IMR-90 (cell line): ENCODE data around the gene ENAH. TPM values are rescaled to one million over a fixed set of nuclear protein-coding genes. Genes with fewer than 3 reads are reported as not detected.

ENCODE experiments used
- ATAC-seq: fragments of 200-7000 bp; cut with Tn5 transposase; 2 replicates; pipeline ENCODE4 v1.9.1; 2020; ENCODE audit warnings: low read depth, mild to moderate bottlenecking, moderate library complexity
- BruUV-seq: library from RNA; stranded (reverse); fragments of 400-500 nt; replicated peaks from 2 replicates; lab custom pipeline; 2021; lab: Mats Ljungman, UMichigan
- CTCF ChIA-PET: fragments of 300-600 bp; formaldehyde crosslinking; extraction: SDS; loops from one replicate; lab custom pipeline; 2021; ENCODE audit warnings: antibody characterized with exemption; lab: Yijun Ruan, JAX
- POLR2A ChIA-PET: fragments of 300-600 bp; sonication (Branson Sonifier 250); formaldehyde crosslinking; loops from one replicate; lab custom pipeline; 2022; ENCODE audit warnings: antibody characterized with exemption; ENCODE audit not compliant: unreplicated experiment; lab: Charles Lee
- DNase-seq: peaks from one replicate; pipeline ENCODE4 v3.0.0; 2013
- H2AFZ ChIP-seq: replicated peaks from 2 replicates; pipeline ENCODE3; 2013; ENCODE audit warnings: low read length, mild to moderate bottlenecking; ENCODE audit not compliant: poor library complexity
- H2AK5ac ChIP-seq: 2 replicates; pipeline ENCODE4 v1.6.1; 2013; ENCODE audit warnings: low read depth, low read length, inconsistent platforms
- H2AK9ac ChIP-seq: replicated peaks from 2 replicates; pipeline ENCODE3; 2013; ENCODE audit warnings: mild to moderate bottlenecking, low read depth, low read length, moderate library complexity; ENCODE audit not compliant: poor library complexity
- H2BK120ac ChIP-seq: 2 replicates; pipeline ENCODE4 v1.6.1; 2013; ENCODE audit warnings: low read depth, low read length, inconsistent platforms
- H2BK15ac ChIP-seq: 3 replicates; pipeline ENCODE4 v1.6.1; 2013; ENCODE audit warnings: low read depth, low read length, inconsistent platforms
- H2BK20ac ChIP-seq: 2 replicates; pipeline ENCODE4 v1.6.1; 2013; ENCODE audit warnings: low read depth, mild to moderate bottlenecking, inconsistent platforms, low read length, moderate library complexity
- H2BK5ac ChIP-seq: 2 replicates; pipeline ENCODE4 v1.6.1; 2013; ENCODE audit warnings: mild to moderate bottlenecking, low read depth, low read length, inconsistent platforms; ENCODE audit not compliant: poor library complexity, severe bottlenecking
- H3K14ac ChIP-seq: replicated peaks from 2 replicates; pipeline ENCODE4 v1.6.1; 2013; ENCODE audit warnings: low read depth, low read length, inconsistent platforms
- H3K18ac ChIP-seq: 2 replicates; pipeline ENCODE4 v1.6.1; 2013; ENCODE audit warnings: low read depth, low read length, control low read depth
- H3K23ac ChIP-seq: 2 replicates; pipeline ENCODE4 v1.6.1; 2013; ENCODE audit warnings: low read depth, low read length, inconsistent platforms
- H3K27ac ChIP-seq: 2 replicates; pipeline ENCODE4 v1.5.1; 2013; ENCODE audit warnings: mild to moderate bottlenecking, control low read depth, low read length; ENCODE audit not compliant: insufficient read depth
- H3K27me3 ChIP-seq: 2 replicates; pipeline ENCODE4 v1.6.1; 2013; ENCODE audit warnings: low read length; ENCODE audit not compliant: control insufficient read depth, insufficient read depth
- H3K36me3 ChIP-seq: 2 replicates; pipeline ENCODE4 v1.6.1; 2013; ENCODE audit warnings: low read length, mixed read lengths; ENCODE audit not compliant: control insufficient read depth, insufficient read depth
- H3K4ac ChIP-seq: 2 replicates; pipeline ENCODE4 v1.6.1; 2013; ENCODE audit warnings: low read depth, low read length, inconsistent platforms
- H3K4me1 ChIP-seq: 2 replicates; pipeline ENCODE4 v1.6.1; 2013; ENCODE audit warnings: low read length, mixed read lengths; ENCODE audit not compliant: control insufficient read depth, insufficient read depth
- H3K4me2 ChIP-seq: 2 replicates; pipeline ENCODE4 v1.6.1; 2013; ENCODE audit warnings: low read depth, mild to moderate bottlenecking, control low read depth, low read length, moderate library complexity
- H3K4me3 ChIP-seq: 2 replicates; pipeline ENCODE4 v1.5.1; 2013; ENCODE audit warnings: low read depth, mild to moderate bottlenecking, control low read depth, low read length, moderate library complexity; ENCODE audit not compliant: insufficient read depth
- H3K56ac ChIP-seq: 2 replicates; pipeline ENCODE4 v1.6.1; 2013; ENCODE audit warnings: low read length, inconsistent platforms; ENCODE audit not compliant: insufficient read depth; ENCODE audit errors: extremely low read depth
- H3K79me1 ChIP-seq, 2 experiments: 2 replicates each; pipeline ENCODE4 v1.6.1; 2013; ENCODE audit warnings: low read length in 2 of 2, inconsistent platforms in 1 of 2, low read depth in 1 of 2
- H3K9ac ChIP-seq: 2 replicates; pipeline ENCODE4 v1.6.1; 2013; ENCODE audit warnings: low read depth, low read length, control low read depth
- H3K9me1 ChIP-seq: 2 replicates; pipeline ENCODE4 v1.6.1; 2013; ENCODE audit warnings: low read length, inconsistent platforms; ENCODE audit not compliant: insufficient read depth
- H3K9me3 ChIP-seq: 2 replicates; pipeline ENCODE4 v1.6.1; 2013; ENCODE audit warnings: low read length; ENCODE audit not compliant: control insufficient read depth, insufficient read depth
- H4K20me1 ChIP-seq: 2 replicates; pipeline ENCODE4 v1.6.1; 2013; ENCODE audit warnings: low read length, inconsistent platforms; ENCODE audit not compliant: insufficient read depth
- H4K5ac ChIP-seq: 2 replicates; pipeline ENCODE4 v1.6.1; 2013; ENCODE audit warnings: mild to moderate bottlenecking, low read depth, low read length, control low read depth
- H4K8ac ChIP-seq, 2 experiments: 2 replicates each; pipeline ENCODE4 v1.6.1; 2013; ENCODE audit warnings: low read depth in 2 of 2, low read length in 2 of 2, control low read depth in 1 of 2, inconsistent platforms in 1 of 2
- H4K91ac ChIP-seq: 2 replicates; pipeline ENCODE4 v1.6.1; 2013; ENCODE audit warnings: low read depth, low read length, inconsistent platforms; ENCODE audit not compliant: insufficient read depth
- CTCF ChIP-seq: conservative IDR thresholded peaks from 2 replicates; pipeline ENCODE4 v1.5.1; 2012; ENCODE audit warnings: mild to moderate bottlenecking, low read depth, low read length, improper control_type of control experiment
- ELK1 ChIP-seq: fragments of 150-350 bp; IDR thresholded peaks from 2 replicates; pipeline ENCODE4 v1.6.1; 2016; ENCODE audit warnings: low read depth, mild to moderate bottlenecking, low read length, moderate library complexity, borderline replicate concordance
- MAZ ChIP-seq: IDR thresholded peaks from 2 replicates; pipeline ENCODE4 v1.6.1; 2012; ENCODE audit warnings: low read depth, mild to moderate bottlenecking, low read length, improper control_type of control experiment, moderate library complexity, borderline replicate concordance
- MXI1 ChIP-seq: IDR thresholded peaks from 2 replicates; pipeline ENCODE4 v1.6.1; 2012; ENCODE audit warnings: low read depth, mild to moderate bottlenecking, low read length, moderate library complexity, borderline replicate concordance
- RCOR1 ChIP-seq: IDR thresholded peaks from 2 replicates; pipeline ENCODE4 v1.6.1; 2012; ENCODE audit warnings: mild to moderate bottlenecking, low read length, improper control_type of control experiment; ENCODE audit not compliant: insufficient replicate concordance
- WGBS, 2 experiments: methylation state at CpG; one replicate each; pipeline versions ENCODE4 v1.1.5 to v1.1.7; 2013; ENCODE audit warnings: missing lambda C conversion rate in 2 of 2; ENCODE audit not compliant: insufficient read length in 1 of 2; ENCODE audit errors: extremely low coverage in 2 of 2; 5-methylcytosine and 5-hydroxymethylcytosine counted together
- dilution Hi-C: fragments of 300-500 bp; cut with HindIII; formaldehyde crosslinking; loops from one replicate; pipeline ENCODE4 v1.14.3; 2018; ENCODE audit warnings: low sequenced_read_pairs; ENCODE audit not compliant: unreplicated experiment
- in situ Hi-C: fragments of 300-500 bp; cut with MboI; formaldehyde crosslinking; loops from 3 replicates; pipeline ENCODE4 v1.14.3; 2019; ENCODE audit warnings: low sequenced_read_pairs, inconsistent platforms, mixed read lengths
- intact Hi-C: fragments of 100-400 bp; cut with micrococcal nuclease; formaldehyde crosslinking; loops from 2 replicates; pipeline ENCODE4 v1.10.0; 2022
- polyA plus RNA-seq, 3 experiments: library from polyadenylated mRNA; depleted of rRNA; stranded (reverse); fragments of >200 nt; gene quantifications; 2 replicates each; pipeline ENCODE4 v1.2.3, GENCODE V29; 2012; ENCODE audit warnings: low replicate concordance in 1 of 3
- total RNA-seq: library from RNA; depleted of rRNA; stranded (reverse); fragments of >200 nt; gene quantifications from 2 replicates; pipeline ENCODE4 v1.2.3, GENCODE V29; 2012

ENAH gene
- total and polyA plus RNA-seq, 2 of the 4 experiments (the other 2 are of a cell fraction): 61.3 to 86.9 TPM

DNA sequence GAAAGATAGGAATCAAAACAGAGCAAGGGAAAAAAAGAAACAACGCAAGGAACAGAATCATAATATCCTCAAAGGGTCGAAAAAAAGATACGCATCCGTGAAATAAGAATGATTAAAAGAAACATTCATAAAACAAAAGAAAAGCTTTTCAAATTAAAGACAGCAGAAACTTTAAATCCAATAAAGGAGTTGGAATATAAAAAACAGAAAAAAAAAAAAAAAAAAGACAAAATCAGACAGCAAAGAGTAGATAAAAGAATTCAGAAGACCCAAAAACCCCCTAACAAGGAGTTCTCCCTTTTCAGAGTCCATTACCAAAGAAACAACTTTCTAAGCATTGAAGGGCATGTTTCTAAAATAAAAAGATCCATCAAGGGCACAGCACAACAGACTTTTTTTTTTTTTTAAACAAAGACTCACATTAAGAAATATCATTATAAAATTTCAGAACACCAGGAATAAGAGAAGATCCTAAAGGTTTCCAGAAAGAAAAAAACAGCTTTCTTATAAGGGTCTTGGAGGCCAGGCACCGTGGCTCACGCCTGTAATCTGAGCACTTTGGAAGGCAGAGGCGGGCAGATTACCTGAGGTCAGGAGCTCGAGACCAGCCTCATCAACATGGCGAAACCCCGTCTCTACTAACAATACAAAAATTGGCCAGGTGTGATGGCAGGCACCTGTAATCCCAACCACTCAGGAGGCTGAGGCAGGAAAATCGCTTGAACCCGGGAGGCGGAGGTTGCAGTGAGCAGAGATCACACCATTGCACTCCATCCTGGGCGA lies 44.7 kb downstream of the ENAH start:
- no peak for ATAC-seq
- H3K27ac ChIP-seq: no peak overlapping the region
- TF ChIP-seq RCOR1: no peak
- TF ChIP-seq ELK1: no peak
- no peak for TF ChIP-seq MXI1
- no peak for TF ChIP-seq CTCF
- no peak for TF ChIP-seq MAZ

More for the DNA sequence above, 44.7 kb downstream of the ENAH start:
- Histone ChIP-seq H3K36me3 (0 out of 2 replicates have a peak, but pooled peaks cover 1% of the 10 kb centered on the region), H3K27me3 (no peaks in the 10 kb centered on the region), H3K4ac (no peak overlapping the region), H2AFZ (no peak overlapping the region), H2AK9ac (no peak overlapping the region), H2BK20ac (no peak overlapping the region), H2AK5ac (no peak overlapping the region), H2BK120ac (no peak overlapping the region), H3K79me1 (peaks cover 25 to 63% of the 10 kb centered on the region in 2 experiments), H3K56ac (no peak overlapping the region), H4K8ac (no peak overlapping the region), H4K5ac (no peak overlapping the region), H3K4me2 (no peak overlapping the region), H3K23ac (no peak overlapping the region), H3K9me1 (peaks cover 12% of the 10 kb centered on the region), H2BK15ac (no peak overlapping the region), H3K4me3 (no peak overlapping the region), H3K18ac (no peak overlapping the region), H4K91ac (no peak overlapping the region), H3K14ac (no peak overlapping the region), H3K4me1 (peaks cover 11% of the 10 kb centered on the region), H2BK5ac (no peak overlapping the region), H4K20me1 (peaks cover 83% of the 10 kb centered on the region), H3K9me3 (no peaks in the 10 kb centered on the region), H3K9ac (no peak overlapping the region)
- ChIA-PET POLR2A (no interaction called here), CTCF (interaction anchor here (0.6 kb wide), 2 partner anchors 171 to 595 kb away, joined by 3 read pairs; no protein-coding TSS in a partner anchor)
- 95% methylated on average over 4 of the region's 14 CpGs; no CpG with 5 or more reads in 1 of the 2 experiments for WGBS, 2 experiments
- dilution Hi-C loops: no loop called here
- intact Hi-C loops: no loop called here
- no TSS peak for BruUV-seq
- in situ Hi-C loops: no loop called here
- DNase-seq: no peak
